Activated naive CD8-positive, alpha-beta T cell treated with anti-CD3 and anti-CD28 coated beads, Interleukin-2, amount 50 U/mL, for 24 hours (primary cell): ENCODE data around the gene FOXK2.
"Not testable (repeated sequence)": the region's sequence is repeated elsewhere in the genome, so short reads cannot be mapped to it uniquely, and the experiment has no call there.

Source experiments
- ATAC-seq: fragments of 150-1000 bp; cut with Tn5 transposase; one replicate; pipeline ENCODE4 v1.10.0; 2021
- DNase-seq: peaks from one replicate; pipeline ENCODE4 v3.0.0; 2021
- H3K27ac Mint-ChIP-seq: one replicate; pipeline ENCODE4 v1.8.0; 2021; ENCODE audit warnings: mild to moderate bottlenecking, mixed read lengths
- H3K27me3 Mint-ChIP-seq: one replicate; pipeline ENCODE4 v1.8.0; 2021; ENCODE audit warnings: mixed read lengths
- H3K36me3 Mint-ChIP-seq: one replicate; pipeline ENCODE4 v1.8.0; 2021; ENCODE audit warnings: low read depth, mixed read lengths
- H3K4me1 Mint-ChIP-seq: one replicate; pipeline ENCODE4 v1.8.0; 2021; ENCODE audit warnings: mixed read lengths
- H3K4me3 Mint-ChIP-seq: one replicate; pipeline ENCODE4 v1.8.0; 2021; ENCODE audit warnings: mild to moderate bottlenecking, moderate library complexity, mixed read lengths
- H3K9me3 Mint-ChIP-seq: one replicate; pipeline ENCODE4 v1.8.0; 2021; ENCODE audit warnings: mixed read lengths

The FOXK2 gene

DNA sequence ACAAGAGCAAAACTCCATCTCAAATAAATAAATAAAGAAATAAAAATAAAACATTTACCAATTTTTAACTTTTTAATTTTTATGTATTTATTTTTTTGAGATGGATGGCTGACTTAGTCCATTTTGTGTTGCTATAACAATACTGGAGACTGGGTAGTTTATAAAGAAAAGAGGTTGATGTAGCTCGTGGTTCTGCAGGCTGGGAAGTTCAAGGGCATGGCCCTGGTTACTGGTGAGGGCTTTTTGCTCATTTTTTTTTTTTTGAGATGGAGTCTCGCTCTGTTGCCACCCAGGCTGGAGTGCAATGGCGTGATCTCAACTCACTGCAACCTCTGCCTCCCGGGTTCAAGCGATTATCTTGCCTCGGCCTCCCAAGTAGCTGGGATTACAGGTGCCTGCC, 14.2 kb upstream of the FOXK2 start:
- Mint-ChIP-seq H3K4me3 (no peak overlapping the region), H3K27me3 (no peaks in the 10 kb centered on the region), H3K27ac (no peak overlapping the region), H3K9me3 (no peaks in the 10 kb centered on the region), H3K36me3 (no peaks in the 10 kb centered on the region), H3K4me1 (peaks cover 11% of the 10 kb centered on the region)
- DNase-seq (no peak), ATAC-seq (no peak)

GRCh38 chr17:82506402-82506801, 13.1 kb upstream of the FOXK2 start:
- not testable (repeated sequence) for H3K36me3 Mint-ChIP-seq, H3K4me3 Mint-ChIP-seq, H3K27me3 Mint-ChIP-seq, H3K9me3 Mint-ChIP-seq
- peak; percentile 55 for DNase-seq
- ATAC-seq = peak; percentile 96
- Mint-ChIP-seq H3K4me1 (peaks cover 14% of the 10 kb centered on the region), H3K27ac (peak overlapping the region; percentile 56)

GRCh38 chr17:82507631-82508175, 11.8 kb upstream of the FOXK2 start:
- no peaks in the 10 kb centered on the region for H3K9me3 Mint-ChIP-seq
- no peak for DNase-seq
- peaks cover 15% of the 10 kb centered on the region for H3K4me1 Mint-ChIP-seq
- H3K27ac Mint-ChIP-seq = peak overlapping the region; percentile 22
- no peak for ATAC-seq
- no peaks in the 10 kb centered on the region for H3K27me3 Mint-ChIP-seq
- no peaks in the 10 kb centered on the region for H3K36me3 Mint-ChIP-seq
- H3K4me3 Mint-ChIP-seq = no peak overlapping the region

- H3K27ac Mint-ChIP-seq, H3K36me3 Mint-ChIP-seq, DNase-seq, H3K9me3 Mint-ChIP-seq, ATAC-seq, H3K4me1 Mint-ChIP-seq, H3K4me3 Mint-ChIP-seq, H3K27me3 Mint-ChIP-seq: not testable (repeated sequence)
These were observed 7.9 kb upstream of the FOXK2 start for GRCh38 chr17:82511642-82512041.

DNA sequence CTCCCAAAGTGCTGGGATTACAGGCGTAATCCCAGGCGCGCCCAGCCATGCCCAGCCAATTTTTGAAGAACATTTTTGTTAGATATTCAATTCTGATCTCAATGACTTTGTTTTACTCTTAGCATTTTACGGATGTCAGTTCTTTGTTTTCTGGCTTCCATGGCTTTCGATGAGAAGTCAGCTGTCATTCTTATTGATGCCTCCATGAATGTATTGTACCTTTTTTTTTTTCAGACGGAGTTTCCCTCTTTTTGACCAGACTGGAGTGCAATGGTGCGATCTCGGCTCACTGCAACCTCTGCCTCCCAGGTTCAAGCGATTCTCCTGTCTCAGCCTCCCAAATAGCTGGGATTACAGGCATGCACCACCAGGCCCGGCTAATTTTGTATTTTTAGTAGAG, 5.7 kb upstream of the FOXK2 start:
- not testable (repeated sequence) for H3K36me3 Mint-ChIP-seq, H3K27me3 Mint-ChIP-seq, H3K9me3 Mint-ChIP-seq, DNase-seq, ATAC-seq, H3K27ac Mint-ChIP-seq, H3K4me1 Mint-ChIP-seq, H3K4me3 Mint-ChIP-seq

GRCh38 chr17:82517230-82517865, 2.2 kb upstream of the FOXK2 start:
- Mint-ChIP-seq H3K27ac (no peak overlapping the region), H3K36me3 (peaks cover 7% of the 10 kb centered on the region), H3K4me3 (no peak overlapping the region), H3K27me3 (no peaks in the 10 kb centered on the region), H3K9me3 (no peaks in the 10 kb centered on the region), H3K4me1 (peaks cover 19% of the 10 kb centered on the region)
- ATAC-seq (no peak), DNase-seq (no peak)

GRCh38 chr17:82519971-82520903, 705 bp downstream of the FOXK2 start:
- DNase-seq (peak; percentile 38), ATAC-seq (peak; percentile 22)
- H3K9me3 Mint-ChIP-seq = no peaks in the 10 kb centered on the region
- peak overlapping the region; percentile 95 for H3K4me3 Mint-ChIP-seq
- peak overlapping the region; percentile 94 for H3K27ac Mint-ChIP-seq
- H3K27me3 Mint-ChIP-seq = no peaks in the 10 kb centered on the region
- H3K36me3 Mint-ChIP-seq = peaks cover 11% of the 10 kb centered on the region
- H3K4me1 Mint-ChIP-seq = peaks cover 37% of the 10 kb centered on the region

- H3K4me1 Mint-ChIP-seq = peaks cover 66% of the 10 kb centered on the region
- DNase-seq (no peak), ATAC-seq (no peak)
- H3K36me3 Mint-ChIP-seq = peaks cover 13% of the 10 kb centered on the region
- H3K27ac Mint-ChIP-seq = peak overlapping the region; percentile 42
- H3K27me3 Mint-ChIP-seq = no peaks in the 10 kb centered on the region
- no peak overlapping the region for H3K4me3 Mint-ChIP-seq
- H3K9me3 Mint-ChIP-seq = no peaks in the 10 kb centered on the region
These were observed 5.0 kb downstream of the FOXK2 start for GRCh38 chr17:82524540-82524939.

DNA sequence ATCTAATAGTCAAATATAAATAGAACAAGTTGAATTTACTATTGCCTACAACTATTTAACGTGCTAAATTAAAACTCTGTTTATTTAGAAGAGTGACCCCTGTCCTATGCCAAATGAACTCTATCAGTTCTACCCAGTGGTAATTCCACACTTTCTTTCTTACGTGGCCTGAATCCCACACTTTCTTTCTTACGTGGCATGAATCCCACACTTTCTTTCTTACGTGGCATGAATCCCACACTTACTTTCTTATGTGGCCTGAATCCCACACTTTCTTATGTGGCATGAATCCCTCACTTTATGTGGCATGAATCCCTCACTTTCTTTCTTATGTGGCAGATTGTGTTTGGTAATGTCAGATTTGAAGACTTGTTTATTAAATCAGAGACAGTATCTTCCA, 6.2 kb downstream of the FOXK2 start:
- DNase-seq (no peak), ATAC-seq (no peak)
- Mint-ChIP-seq H3K4me1 (peaks cover 72% of the 10 kb centered on the region), H3K4me3 (no peak overlapping the region), H3K27me3 (no peaks in the 10 kb centered on the region), H3K9me3 (no peaks in the 10 kb centered on the region), H3K36me3 (peaks cover 10% of the 10 kb centered on the region), H3K27ac (peak overlapping the region; percentile 20)

DNA sequence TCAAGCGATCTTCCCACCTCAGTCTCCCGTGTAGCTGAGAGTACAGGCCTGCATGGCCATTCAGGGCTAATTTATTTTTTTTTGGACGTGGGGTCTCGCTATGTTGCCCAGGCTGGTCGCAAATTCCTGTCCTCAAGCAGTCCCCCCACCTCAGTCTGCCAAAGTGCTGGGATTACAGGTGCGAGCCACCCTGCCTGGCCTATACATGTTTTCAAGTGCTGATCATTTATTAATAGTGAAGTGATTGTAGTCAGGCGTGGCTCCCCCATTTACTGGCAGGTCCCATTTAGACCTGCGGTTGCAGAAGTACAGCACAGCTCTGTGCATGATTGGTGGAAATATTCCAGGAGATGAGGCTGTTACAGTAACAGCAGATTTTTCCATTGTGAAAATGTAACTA, 8.4 kb downstream of the FOXK2 start:
- H3K4me3 Mint-ChIP-seq = no peak overlapping the region

DNA sequence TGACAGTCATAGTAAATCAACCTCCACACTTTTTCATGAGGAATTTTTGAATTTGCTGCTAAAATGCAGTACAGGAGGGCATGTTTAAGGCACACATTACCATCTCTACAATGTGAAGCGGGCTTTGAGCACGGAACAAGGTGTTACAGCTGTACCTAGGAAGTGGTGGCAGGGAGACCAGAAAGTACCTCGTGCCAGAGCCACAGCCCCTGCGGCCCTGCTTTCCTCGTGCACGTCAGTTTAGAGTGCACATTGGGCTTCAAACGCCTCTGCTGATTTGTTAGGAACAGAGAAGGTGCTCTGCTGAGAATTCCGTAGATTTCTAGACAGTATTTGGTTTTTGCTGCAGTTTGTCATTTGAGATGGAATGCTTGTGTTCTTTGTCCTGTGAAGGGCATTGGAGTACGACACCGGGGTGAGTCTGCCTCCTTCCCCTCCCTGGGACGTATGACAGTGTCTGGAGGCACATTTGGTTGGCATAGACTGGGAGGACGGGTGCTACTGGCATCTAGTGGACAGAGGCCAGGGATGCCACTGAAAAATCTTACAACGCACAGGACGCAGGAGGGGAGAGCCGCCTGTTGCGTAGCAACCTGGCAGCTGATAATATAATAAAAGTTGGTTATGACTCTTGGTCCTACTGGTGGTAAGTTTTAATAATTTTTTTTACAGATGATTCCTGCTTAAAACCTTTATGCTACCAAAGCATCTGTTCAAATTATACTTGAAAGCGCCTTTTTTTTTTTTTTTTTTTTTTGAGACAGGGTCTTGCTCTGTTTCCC, 9.1 kb downstream of the FOXK2 start:
- Mint-ChIP-seq H3K36me3 (peaks cover 2% of the 10 kb centered on the region), H3K4me1 (peaks cover 62% of the 10 kb centered on the region), H3K27ac (no peak overlapping the region), H3K27me3 (no peaks in the 10 kb centered on the region), H3K4me3 (no peak overlapping the region), H3K9me3 (no peaks in the 10 kb centered on the region)
- DNase-seq (no peak), ATAC-seq (no peak)

More for the DNA sequence above, 8.4 kb downstream of the FOXK2 start:
- H3K27me3 Mint-ChIP-seq = no peaks in the 10 kb centered on the region
- H3K9me3 Mint-ChIP-seq = no peaks in the 10 kb centered on the region
- no peak overlapping the region for H3K27ac Mint-ChIP-seq
- DNase-seq = no peak
- H3K4me1 Mint-ChIP-seq = peaks cover 63% of the 10 kb centered on the region
- H3K36me3 Mint-ChIP-seq = peaks cover 5% of the 10 kb centered on the region
- ATAC-seq = no peak

DNA sequence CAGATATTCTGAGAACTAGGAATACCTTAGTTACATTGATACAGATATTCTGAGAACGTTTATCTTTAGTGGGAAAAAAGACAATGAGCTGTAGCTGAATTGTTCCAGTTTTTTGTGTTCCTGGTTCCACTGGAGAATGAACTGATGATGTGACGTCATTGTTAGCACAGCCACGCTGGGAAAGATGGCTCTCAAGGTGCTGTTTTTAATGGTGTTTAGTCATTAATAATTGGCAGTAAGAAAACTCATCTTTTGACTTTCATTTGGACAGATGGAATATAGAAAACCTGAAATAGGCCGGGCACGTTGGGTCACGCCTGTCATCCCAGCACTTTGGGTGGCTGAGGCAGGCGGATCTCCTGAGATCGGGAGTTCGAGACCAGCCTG, 10.4 kb downstream of the FOXK2 start:
- Mint-ChIP-seq H3K27ac (no peak overlapping the region), H3K4me1 (peaks cover 67% of the 10 kb centered on the region)
- no peak for ATAC-seq

DNA sequence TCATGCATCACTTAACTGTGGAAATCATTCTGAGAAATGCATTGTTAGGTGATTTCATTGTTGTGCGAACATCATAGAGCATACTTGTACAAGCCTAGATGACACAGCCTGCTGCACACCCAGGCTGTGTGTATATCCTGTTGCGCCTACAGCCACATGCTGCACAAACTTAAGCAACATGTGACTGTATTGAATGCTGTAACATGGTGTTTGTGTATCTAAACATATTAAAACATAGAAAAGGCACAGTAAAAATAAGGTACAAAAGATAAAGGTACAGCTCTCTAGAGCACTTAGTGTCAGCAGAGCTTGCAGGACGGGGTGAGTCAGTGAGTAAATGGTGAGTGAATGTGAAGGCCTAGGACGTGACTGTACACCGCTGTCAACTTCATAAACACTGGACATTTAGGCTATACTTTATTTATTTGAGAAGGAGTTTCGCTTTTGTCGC, 11.9 kb downstream of the FOXK2 start:
- no peak for DNase-seq

More for the DNA sequence above, 10.4 kb downstream of the FOXK2 start:
- no peak for DNase-seq
- peaks cover 2% of the 10 kb centered on the region for H3K36me3 Mint-ChIP-seq
- no peaks in the 10 kb centered on the region for H3K9me3 Mint-ChIP-seq
- no peak overlapping the region for H3K4me3 Mint-ChIP-seq
- no peaks in the 10 kb centered on the region for H3K27me3 Mint-ChIP-seq

DNA sequence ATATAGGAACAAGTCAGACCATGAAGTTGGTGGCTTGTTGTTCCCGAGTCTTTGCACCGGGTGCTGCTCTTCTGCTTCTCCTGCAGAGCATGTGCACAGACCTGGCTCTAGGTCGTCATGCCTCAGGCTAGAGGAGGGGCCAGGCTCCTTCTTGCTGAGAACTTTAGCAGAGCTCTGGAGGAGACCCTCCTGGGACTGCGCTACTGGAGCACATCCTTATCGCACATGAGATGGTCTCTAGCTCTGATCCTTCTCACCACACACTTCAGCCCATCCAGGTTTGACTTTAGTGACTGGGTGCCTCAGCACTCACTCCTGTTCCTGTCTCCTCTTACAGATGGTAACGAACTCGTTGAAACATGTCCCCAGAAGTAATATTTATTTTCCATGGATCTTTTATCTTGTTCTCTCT, 14.9 kb downstream of the FOXK2 start:
- peaks cover 64% of the 10 kb centered on the region for H3K4me1 Mint-ChIP-seq
- no peak for ATAC-seq
- H3K27ac Mint-ChIP-seq = no peak overlapping the region

More for the DNA sequence above, 11.9 kb downstream of the FOXK2 start:
- Mint-ChIP-seq H3K9me3 (no peaks in the 10 kb centered on the region), H3K36me3 (peaks cover 3% of the 10 kb centered on the region), H3K27me3 (no peaks in the 10 kb centered on the region), H3K4me3 (no peak overlapping the region), H3K27ac (peak overlapping the region; percentile 1), H3K4me1 (peaks cover 69% of the 10 kb centered on the region)
- ATAC-seq = no peak

More for the DNA sequence above, 14.9 kb downstream of the FOXK2 start:
- no peak overlapping the region for H3K4me3 Mint-ChIP-seq
- H3K36me3 Mint-ChIP-seq = peaks cover 3% of the 10 kb centered on the region
- no peak for DNase-seq
- no peaks in the 10 kb centered on the region for H3K9me3 Mint-ChIP-seq
- no peaks in the 10 kb centered on the region for H3K27me3 Mint-ChIP-seq
